ENCODE measurements around the gene RIMBP2.

The RIMBP2 gene

DNA sequence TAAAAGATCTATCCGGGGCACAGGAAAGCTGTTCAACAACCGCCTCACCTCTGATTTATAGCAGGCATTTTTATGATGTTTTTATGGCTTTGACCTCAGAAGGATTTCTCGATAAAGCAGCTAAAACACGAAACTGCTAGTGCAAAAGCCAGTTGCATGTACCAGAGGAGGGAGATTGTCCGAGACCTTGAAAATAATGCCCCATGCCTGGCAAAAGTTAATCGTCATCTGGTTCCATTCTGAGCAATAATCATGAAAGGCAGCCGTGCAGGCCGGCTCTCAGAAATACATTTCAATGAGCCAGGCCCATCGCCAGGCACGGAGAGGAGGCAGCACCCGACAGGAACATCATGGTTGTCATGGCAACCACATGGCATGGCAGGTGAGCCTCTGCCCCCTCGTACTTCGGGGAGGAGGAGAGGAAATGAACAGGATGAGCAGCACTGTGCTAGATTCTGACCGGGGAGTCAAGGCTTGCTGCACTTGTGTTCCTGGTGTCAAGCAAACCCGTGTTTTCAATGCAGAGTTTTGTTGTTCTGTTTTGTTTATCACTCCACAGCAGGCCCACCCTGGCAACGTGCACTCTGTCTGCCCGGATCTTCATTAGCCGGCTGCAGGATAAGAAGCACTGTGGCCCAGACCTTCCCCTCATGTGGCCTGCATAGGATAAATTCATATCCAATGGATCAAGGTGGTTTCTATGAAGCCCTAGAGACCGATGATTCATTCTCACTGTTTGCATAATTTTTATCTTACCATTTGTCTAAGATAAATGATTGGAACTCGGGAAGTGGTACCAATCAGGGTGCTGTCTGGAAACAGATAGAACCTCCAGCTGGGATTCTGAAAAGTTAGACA, 160.2 kb downstream of the RIMBP2 start:
- Mint-ChIP-seq H3K27me3 (no peaks in the 10 kb centered on the region), H3K9me3 (peaks cover 8% of the 10 kb centered on the region), H3K27ac (no peak overlapping the region), H3K4me1 (no peaks in the 10 kb centered on the region), H3K4me3 (no peak overlapping the region), H3K36me3 (ENCODE audit: low read depth) (no peaks in the 10 kb centered on the region)
- DNase-seq (no peak), ATAC-seq (no peak)

DNA sequence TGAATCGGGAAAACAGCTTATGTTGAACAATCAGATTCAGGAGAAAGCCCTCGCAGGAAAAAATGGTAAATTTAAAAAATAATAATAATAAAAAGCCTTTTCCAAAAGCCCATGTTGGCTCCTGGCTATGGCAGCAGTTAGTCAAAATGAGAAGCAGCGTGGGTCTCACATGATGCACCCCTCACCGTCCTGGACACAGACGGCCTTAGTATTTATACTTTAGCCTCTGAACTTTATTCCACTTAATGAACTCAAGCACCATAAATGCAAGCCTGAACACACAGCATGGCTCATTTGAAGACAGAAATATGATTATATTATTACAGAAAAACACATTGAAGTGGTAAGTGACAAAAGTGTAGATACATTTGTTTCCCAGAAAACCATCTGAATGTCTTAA, 160.9 kb downstream of the RIMBP2 start:
- Mint-ChIP-seq H3K9me3 (peaks cover 8% of the 10 kb centered on the region), H3K36me3 (ENCODE audit: low read depth) (no peaks in the 10 kb centered on the region), H3K27ac (no peak overlapping the region), H3K4me1 (no peaks in the 10 kb centered on the region), H3K4me3 (no peak overlapping the region), H3K27me3 (no peaks in the 10 kb centered on the region)
- ATAC-seq (no peak), DNase-seq (no peak)

GRCh38 chr12:130552483-130552996, 163.6 kb downstream of the RIMBP2 start:
- H3K27ac Mint-ChIP-seq, result no peak overlapping the region
- DNase-seq, result no peak
- H3K27me3 Mint-ChIP-seq, result peaks cover 2% of the 10 kb centered on the region
- ATAC-seq, result no peak
- no peaks in the 10 kb centered on the region for H3K36me3 Mint-ChIP-seq (ENCODE audit: low read depth)
- H3K4me3 Mint-ChIP-seq, result no peak overlapping the region
- H3K9me3 Mint-ChIP-seq, result peaks cover 8% of the 10 kb centered on the region
- H3K4me1 Mint-ChIP-seq, result no peaks in the 10 kb centered on the region

- H3K36me3 Mint-ChIP-seq (ENCODE audit: low read depth), result no peaks in the 10 kb centered on the region
- peaks cover 2% of the 10 kb centered on the region for H3K27me3 Mint-ChIP-seq
- no peaks in the 10 kb centered on the region for H3K4me1 Mint-ChIP-seq
- DNase-seq, result no peak
- peaks cover 8% of the 10 kb centered on the region for H3K9me3 Mint-ChIP-seq
- no peak for ATAC-seq
- no peak overlapping the region for H3K4me3 Mint-ChIP-seq
- H3K27ac Mint-ChIP-seq, result no peak overlapping the region
These were observed 166.7 kb downstream of the RIMBP2 start for GRCh38 chr12:130549361-130549760.

GRCh38 chr12:130547480-130548155, 168.5 kb downstream of the RIMBP2 start:
- peaks cover 2% of the 10 kb centered on the region for H3K27me3 Mint-ChIP-seq
- ATAC-seq, result no peak
- DNase-seq, result no peak
- no peaks in the 10 kb centered on the region for H3K36me3 Mint-ChIP-seq (ENCODE audit: low read depth)
- peaks cover 8% of the 10 kb centered on the region for H3K9me3 Mint-ChIP-seq
- H3K4me1 Mint-ChIP-seq, result no peaks in the 10 kb centered on the region
- no peak overlapping the region for H3K4me3 Mint-ChIP-seq
- no peak overlapping the region for H3K27ac Mint-ChIP-seq

DNA sequence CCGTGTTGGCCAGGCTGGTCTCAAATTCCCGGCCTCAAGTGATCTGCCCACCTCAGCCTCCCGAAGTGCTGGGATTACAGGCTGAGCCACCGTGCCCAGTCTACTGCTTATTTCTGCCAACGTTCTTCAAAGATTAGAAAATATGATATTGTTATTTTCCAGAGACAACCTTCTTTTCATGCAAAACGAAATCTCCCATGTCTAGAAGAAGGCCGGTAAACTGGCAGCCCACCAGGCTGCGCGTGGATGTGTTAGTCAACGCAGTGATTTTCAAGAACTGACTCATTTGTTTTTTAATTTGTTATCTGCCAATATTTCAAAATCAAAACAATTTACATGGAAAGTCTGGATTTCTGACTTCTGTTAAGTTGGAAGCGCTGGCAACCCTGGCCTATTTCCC, 169.6 kb downstream of the RIMBP2 start:
- no peak overlapping the region for H3K27ac Mint-ChIP-seq
- no peak overlapping the region for H3K4me3 Mint-ChIP-seq
- DNase-seq (no peak), ATAC-seq (no peak)
- no peaks in the 10 kb centered on the region for H3K4me1 Mint-ChIP-seq
- H3K9me3 Mint-ChIP-seq, result no peaks in the 10 kb centered on the region
- H3K36me3 Mint-ChIP-seq (ENCODE audit: low read depth), result no peaks in the 10 kb centered on the region
- H3K27me3 Mint-ChIP-seq, result peaks cover 2% of the 10 kb centered on the region

GRCh38 chr12:130545475-130545874, 170.6 kb downstream of the RIMBP2 start:
- Mint-ChIP-seq H3K27ac (no peak overlapping the region), H3K27me3 (peaks cover 2% of the 10 kb centered on the region), H3K9me3 (no peaks in the 10 kb centered on the region), H3K36me3 (ENCODE audit: low read depth) (no peaks in the 10 kb centered on the region), H3K4me3 (no peak overlapping the region), H3K4me1 (no peaks in the 10 kb centered on the region)
- DNase-seq, result no peak
- no peak for ATAC-seq

- no peak for DNase-seq
- Mint-ChIP-seq H3K4me1 (no peaks in the 10 kb centered on the region), H3K36me3 (ENCODE audit: low read depth) (no peaks in the 10 kb centered on the region), H3K4me3 (no peak overlapping the region), H3K27me3 (no peaks in the 10 kb centered on the region), H3K9me3 (peaks cover 10% of the 10 kb centered on the region), H3K27ac (no peak overlapping the region)
- no peak for ATAC-seq
These were observed 175.7 kb downstream of the RIMBP2 start for GRCh38 chr12:130540376-130540775.

- Mint-ChIP-seq H3K27ac (no peak overlapping the region), H3K4me1 (no peaks in the 10 kb centered on the region), H3K27me3 (no peaks in the 10 kb centered on the region), H3K4me3 (no peak overlapping the region), H3K36me3 (ENCODE audit: low read depth) (no peaks in the 10 kb centered on the region), H3K9me3 (peaks cover 10% of the 10 kb centered on the region)
- DNase-seq (no peak), ATAC-seq (no peak)
These were observed 177.6 kb downstream of the RIMBP2 start for GRCh38 chr12:130538343-130539095.

GRCh38 chr12:130537655-130538054, 178.4 kb downstream of the RIMBP2 start:
- ATAC-seq, result no peak
- H3K9me3 Mint-ChIP-seq, result peaks cover 10% of the 10 kb centered on the region

DNA sequence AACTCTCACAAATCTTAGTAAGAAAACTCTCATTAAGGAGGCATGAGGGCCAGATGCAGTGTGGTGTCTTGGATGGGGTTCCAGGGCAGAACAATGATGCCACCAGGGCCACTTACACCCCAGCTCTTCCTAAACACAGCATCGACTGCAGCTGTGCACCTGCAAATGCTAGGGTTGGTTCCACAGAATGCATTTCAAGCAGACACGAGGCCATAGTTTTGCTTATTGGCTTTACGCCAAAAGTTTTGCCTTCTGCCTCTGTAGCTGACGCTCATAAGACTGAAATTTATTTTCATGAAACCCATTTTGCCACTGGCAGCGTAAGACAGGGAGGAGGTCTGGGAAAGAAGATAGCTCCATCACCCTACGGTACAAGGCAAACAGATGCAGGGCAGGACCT, 179.0 kb downstream of the RIMBP2 start:
- no peaks in the 10 kb centered on the region for H3K4me1 Mint-ChIP-seq
- ATAC-seq (no peak), DNase-seq (no peak)
- H3K27me3 Mint-ChIP-seq, result no peaks in the 10 kb centered on the region
- peaks cover 10% of the 10 kb centered on the region for H3K9me3 Mint-ChIP-seq
- H3K27ac Mint-ChIP-seq, result no peak overlapping the region
- no peaks in the 10 kb centered on the region for H3K36me3 Mint-ChIP-seq (ENCODE audit: low read depth)
- H3K4me3 Mint-ChIP-seq, result no peak overlapping the region

More at GRCh38 chr12:130537655-130538054, 178.4 kb downstream of the RIMBP2 start:
- DNase-seq, result no peak
- Mint-ChIP-seq H3K27me3 (no peaks in the 10 kb centered on the region), H3K27ac (no peak overlapping the region), H3K4me3 (no peak overlapping the region), H3K36me3 (ENCODE audit: low read depth) (no peaks in the 10 kb centered on the region), H3K4me1 (no peaks in the 10 kb centered on the region)

DNA sequence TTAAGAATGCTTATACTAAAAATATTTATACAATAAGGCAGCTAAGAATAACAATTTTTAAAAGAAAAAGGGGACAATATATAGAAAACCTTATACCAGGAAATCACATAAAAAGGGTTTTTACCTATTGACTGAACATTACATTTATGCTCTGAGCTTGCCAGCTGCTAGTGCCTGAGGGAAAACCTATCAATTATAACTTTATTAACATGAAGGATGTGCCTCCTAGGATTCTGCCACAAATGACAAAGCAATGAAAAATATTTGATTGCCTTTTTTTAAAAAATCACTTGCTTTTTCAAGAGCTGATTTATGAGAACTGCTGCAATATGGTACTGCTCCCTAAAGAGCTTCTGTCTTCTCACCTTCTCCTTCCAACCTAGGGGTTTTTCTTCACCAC, 185.7 kb downstream of the RIMBP2 start:
- Mint-ChIP-seq H3K27me3 (peaks cover 1% of the 10 kb centered on the region), H3K36me3 (ENCODE audit: low read depth) (no peaks in the 10 kb centered on the region), H3K27ac (no peak overlapping the region), H3K4me1 (no peaks in the 10 kb centered on the region), H3K4me3 (no peak overlapping the region), H3K9me3 (no peaks in the 10 kb centered on the region)
- ATAC-seq (no peak), DNase-seq (no peak)

- no peak for DNase-seq
- ATAC-seq, result no peak
- peaks cover 1% of the 10 kb centered on the region for H3K27me3 Mint-ChIP-seq
- no peak overlapping the region for H3K27ac Mint-ChIP-seq
- no peaks in the 10 kb centered on the region for H3K9me3 Mint-ChIP-seq
- no peak overlapping the region for H3K4me3 Mint-ChIP-seq
- no peaks in the 10 kb centered on the region for H3K36me3 Mint-ChIP-seq (ENCODE audit: low read depth)
- no peaks in the 10 kb centered on the region for H3K4me1 Mint-ChIP-seq
These were observed 186.3 kb downstream of the RIMBP2 start for GRCh38 chr12:130529781-130530180.

- H3K36me3 Mint-ChIP-seq (ENCODE audit: low read depth), result no peaks in the 10 kb centered on the region
- no peak overlapping the region for H3K27ac Mint-ChIP-seq
- no peak for DNase-seq
- H3K4me3 Mint-ChIP-seq, result no peak overlapping the region
- ATAC-seq, result no peak
- no peaks in the 10 kb centered on the region for H3K4me1 Mint-ChIP-seq
- no peaks in the 10 kb centered on the region for H3K9me3 Mint-ChIP-seq
- H3K27me3 Mint-ChIP-seq, result peaks cover 6% of the 10 kb centered on the region
These were observed 188.9 kb downstream of the RIMBP2 start for GRCh38 chr12:130527239-130527638.

All from activated naive CD8-positive, alpha-beta T cell treated with anti-CD3 and anti-CD28 coated beads, Interleukin-2, amount 50 U/mL, for 24 hours (primary cell).